ENCODE measurements around the gene LLGL2.

LLGL2 gene

GRCh38 chr17:75490953-75491649, 34.4 kb upstream of the LLGL2 start:
- in situ Hi-C loops (cut with MboI; ENCODE audit: low sequenced_read_pairs), result no loop called here

- in situ Hi-C loops (cut with MboI; ENCODE audit: low sequenced_read_pairs), result no loop called here
Measured at GRCh38 chr17:75491680-75492079, 33.8 kb upstream of the LLGL2 start.

GRCh38 chr17:75492555-75493168, 32.8 kb upstream of the LLGL2 start:
- in situ Hi-C loops (cut with MboI; ENCODE audit: low sequenced_read_pairs), result no loop called here

- in situ Hi-C loops (cut with MboI; ENCODE audit: low sequenced_read_pairs), result no loop called here
Measured at GRCh38 chr17:75493476-75494129, 31.9 kb upstream of the LLGL2 start.

GRCh38 chr17:75494326-75494877, 31.1 kb upstream of the LLGL2 start:
- in situ Hi-C loops (cut with MboI; ENCODE audit: low sequenced_read_pairs), result no loop called here

- in situ Hi-C loops (cut with MboI; ENCODE audit: low sequenced_read_pairs), result no loop called here
Measured at GRCh38 chr17:75496005-75496404, 29.5 kb upstream of the LLGL2 start.

- in situ Hi-C loops (cut with MboI; ENCODE audit: low sequenced_read_pairs), result no loop called here
Measured at GRCh38 chr17:75498039-75498725, 27.3 kb upstream of the LLGL2 start.

GRCh38 chr17:75498726-75499213, 26.7 kb upstream of the LLGL2 start:
- in situ Hi-C loops (cut with MboI; ENCODE audit: low sequenced_read_pairs), result no loop called here

GRCh38 chr17:75499313-75500022, 26.0 kb upstream of the LLGL2 start:
- in situ Hi-C loops (cut with MboI; ENCODE audit: low sequenced_read_pairs), result no loop called here

GRCh38 chr17:75500419-75501216, 24.9 kb upstream of the LLGL2 start:
- in situ Hi-C loops (cut with MboI; ENCODE audit: low sequenced_read_pairs), result no loop called here

- in situ Hi-C loops (cut with MboI; ENCODE audit: low sequenced_read_pairs), result no loop called here
Measured at GRCh38 chr17:75501378-75502071, 24.0 kb upstream of the LLGL2 start.

- in situ Hi-C loops (cut with MboI; ENCODE audit: low sequenced_read_pairs), result no loop called here
Measured at GRCh38 chr17:75502072-75502720, 23.3 kb upstream of the LLGL2 start.

GRCh38 chr17:75502721-75503329, 22.7 kb upstream of the LLGL2 start:
- in situ Hi-C loops (cut with MboI; ENCODE audit: low sequenced_read_pairs), result no loop called here

GRCh38 chr17:75503337-75503950, 22.1 kb upstream of the LLGL2 start:
- in situ Hi-C loops (cut with MboI; ENCODE audit: low sequenced_read_pairs), result no loop called here

GRCh38 chr17:75503976-75504346, 21.5 kb upstream of the LLGL2 start:
- in situ Hi-C loops (cut with MboI; ENCODE audit: low sequenced_read_pairs), result no loop called here

- in situ Hi-C loops (cut with MboI; ENCODE audit: low sequenced_read_pairs), result no loop called here
Measured at GRCh38 chr17:75504347-75505151, 20.9 kb upstream of the LLGL2 start.

GRCh38 chr17:75505152-75505409, 20.4 kb upstream of the LLGL2 start:
- in situ Hi-C loops (cut with MboI; ENCODE audit: low sequenced_read_pairs), result no loop called here
